ENCODE results near the gene CBFA2T3.

CBFA2T3 gene

GRCh38 chr16:88939972-88940861 is 36.8 kb downstream of the CBFA2T3 start:
- Histone ChIP-seq H3K4me1 (ENCODE audit: insufficient read depth, low read length) (no peaks in the 10 kb centered on the region; the same call in 1 of the 2 replicates), H3K9ac (ENCODE audit: low read depth, low read length) (peak overlapping the region; percentile 51), H3K36me3 (ENCODE audit: insufficient read depth, low read length) (no peaks in the 10 kb centered on the region), H3K9me3 (ENCODE audit: control insufficient read depth, insufficient read depth, low read length) (no peaks in the 10 kb centered on the region)

GRCh38 chr16:88939245-88939971 is 37.6 kb downstream of the CBFA2T3 start:
- no peak overlapping the region for H3K9ac ChIP-seq (ENCODE audit: low read depth, low read length)
- H3K4me1 ChIP-seq (ENCODE audit: insufficient read depth, low read length) = no peaks in the 10 kb centered on the region; the same call in 1 of the 2 replicates
- no peaks in the 10 kb centered on the region for H3K36me3 ChIP-seq (ENCODE audit: insufficient read depth, low read length)
- H3K9me3 ChIP-seq (ENCODE audit: control insufficient read depth, insufficient read depth, low read length) = no peaks in the 10 kb centered on the region

- H3K4me1 ChIP-seq (ENCODE audit: insufficient read depth, low read length) = no peaks in the 10 kb centered on the region; the same call in 1 of the 2 replicates
- no peak overlapping the region for H3K9ac ChIP-seq (ENCODE audit: low read depth, low read length)
- H3K36me3 ChIP-seq (ENCODE audit: insufficient read depth, low read length) = no peaks in the 10 kb centered on the region
- no peaks in the 10 kb centered on the region for H3K9me3 ChIP-seq (ENCODE audit: control insufficient read depth, insufficient read depth, low read length)
Measured at GRCh38 chr16:88938777-88939244, 38.2 kb downstream of the CBFA2T3 start.

GRCh38 chr16:88938119-88938776 is 38.8 kb downstream of the CBFA2T3 start:
- no peaks in the 10 kb centered on the region for H3K36me3 ChIP-seq (ENCODE audit: insufficient read depth, low read length)
- H3K9ac ChIP-seq (ENCODE audit: low read depth, low read length) = no peak overlapping the region
- no peaks in the 10 kb centered on the region; the same call in 1 of the 2 replicates for H3K4me1 ChIP-seq (ENCODE audit: insufficient read depth, low read length)
- H3K9me3 ChIP-seq (ENCODE audit: control insufficient read depth, insufficient read depth, low read length) = no peaks in the 10 kb centered on the region

GRCh38 chr16:88937206-88937621 is 39.8 kb downstream of the CBFA2T3 start:
- no peaks in the 10 kb centered on the region for H3K9me3 ChIP-seq (ENCODE audit: control insufficient read depth, insufficient read depth, low read length)
- H3K36me3 ChIP-seq (ENCODE audit: insufficient read depth, low read length) = no peaks in the 10 kb centered on the region
- H3K9ac ChIP-seq (ENCODE audit: low read depth, low read length) = no peak overlapping the region
- H3K4me1 ChIP-seq (ENCODE audit: insufficient read depth, low read length) = no peaks in the 10 kb centered on the region; the same call in 1 of the 2 replicates

GRCh38 chr16:88936556-88937205 is 40.3 kb downstream of the CBFA2T3 start:
- Histone ChIP-seq H3K9me3 (ENCODE audit: control insufficient read depth, insufficient read depth, low read length) (no peaks in the 10 kb centered on the region), H3K4me1 (ENCODE audit: insufficient read depth, low read length) (no peaks in the 10 kb centered on the region), H3K9ac (ENCODE audit: low read depth, low read length) (no peak overlapping the region), H3K36me3 (ENCODE audit: insufficient read depth, low read length) (no peaks in the 10 kb centered on the region)

- H3K4me1 ChIP-seq (ENCODE audit: insufficient read depth, low read length) = no peaks in the 10 kb centered on the region
- H3K9ac ChIP-seq (ENCODE audit: low read depth, low read length) = no peak overlapping the region
- no peaks in the 10 kb centered on the region for H3K36me3 ChIP-seq (ENCODE audit: insufficient read depth, low read length)
Measured at GRCh38 chr16:88936008-88936555, 40.9 kb downstream of the CBFA2T3 start.

GRCh38 chr16:88934066-88934667 is 42.8 kb downstream of the CBFA2T3 start:
- Histone ChIP-seq H3K9me3 (ENCODE audit: control insufficient read depth, insufficient read depth, low read length) (no peaks in the 10 kb centered on the region), H3K4me1 (ENCODE audit: insufficient read depth, low read length) (no peaks in the 10 kb centered on the region), H3K9ac (ENCODE audit: low read depth, low read length) (no peak overlapping the region), H3K36me3 (ENCODE audit: insufficient read depth, low read length) (no peaks in the 10 kb centered on the region)

More at GRCh38 chr16:88936008-88936555, 40.9 kb downstream of the CBFA2T3 start:
- no peaks in the 10 kb centered on the region for H3K9me3 ChIP-seq (ENCODE audit: control insufficient read depth, insufficient read depth, low read length)

GRCh38 chr16:88932929-88933328 is 44.1 kb downstream of the CBFA2T3 start:
- no peaks in the 10 kb centered on the region for H3K4me1 ChIP-seq (ENCODE audit: insufficient read depth, low read length)
- no peaks in the 10 kb centered on the region for H3K9me3 ChIP-seq (ENCODE audit: control insufficient read depth, insufficient read depth, low read length)
- no peak overlapping the region for H3K9ac ChIP-seq (ENCODE audit: low read depth, low read length)
- H3K36me3 ChIP-seq (ENCODE audit: insufficient read depth, low read length) = no peaks in the 10 kb centered on the region

- peaks cover 1% of the 10 kb centered on the region; the same call in 1 of the 2 replicates for H3K4me1 ChIP-seq (ENCODE audit: insufficient read depth, low read length)
- no peaks in the 10 kb centered on the region for H3K36me3 ChIP-seq (ENCODE audit: insufficient read depth, low read length)
- no peaks in the 10 kb centered on the region for H3K9me3 ChIP-seq (ENCODE audit: control insufficient read depth, insufficient read depth, low read length)
- no peak overlapping the region for H3K9ac ChIP-seq (ENCODE audit: low read depth, low read length)
Measured at GRCh38 chr16:88931936-88932335, 45.1 kb downstream of the CBFA2T3 start.

GRCh38 chr16:88931373-88931900 is 45.6 kb downstream of the CBFA2T3 start:
- peaks cover 6% of the 10 kb centered on the region; the same call in 1 of the 2 replicates for H3K4me1 ChIP-seq (ENCODE audit: insufficient read depth, low read length)
- no peak overlapping the region for H3K9ac ChIP-seq (ENCODE audit: low read depth, low read length)
- no peaks in the 10 kb centered on the region for H3K9me3 ChIP-seq (ENCODE audit: control insufficient read depth, insufficient read depth, low read length)
- H3K36me3 ChIP-seq (ENCODE audit: insufficient read depth, low read length) = no peaks in the 10 kb centered on the region

- Histone ChIP-seq H3K36me3 (ENCODE audit: insufficient read depth, low read length) (no peaks in the 10 kb centered on the region), H3K9ac (ENCODE audit: low read depth, low read length) (no peak overlapping the region), H3K4me1 (ENCODE audit: insufficient read depth, low read length) (peaks cover 13% of the 10 kb centered on the region; the same call in 1 of the 2 replicates), H3K9me3 (ENCODE audit: control insufficient read depth, insufficient read depth, low read length) (no peaks in the 10 kb centered on the region)
Measured at GRCh38 chr16:88930716-88931115, 46.3 kb downstream of the CBFA2T3 start.

GRCh38 chr16:88929091-88929445 is 47.9 kb downstream of the CBFA2T3 start:
- H3K36me3 ChIP-seq (ENCODE audit: insufficient read depth, low read length) = no peaks in the 10 kb centered on the region

More at GRCh38 chr16:88929091-88929445, 47.9 kb downstream of the CBFA2T3 start:
- H3K9ac ChIP-seq (ENCODE audit: low read depth, low read length) = no peak overlapping the region
- H3K4me1 ChIP-seq (ENCODE audit: insufficient read depth, low read length) = peaks cover 23% of the 10 kb centered on the region; the same call in 1 of the 2 replicates
- no peaks in the 10 kb centered on the region for H3K9me3 ChIP-seq (ENCODE audit: control insufficient read depth, insufficient read depth, low read length)
